OCI-LY7 (cell line): ENCODE data around the gene CLCNKB. TPM values are rescaled to one million over a fixed set of nuclear protein-coding genes. Genes with fewer than 3 reads are reported as not detected.

ENCODE experiments used
- BruUV-seq: library from RNA; stranded (reverse); fragments of 400-500 nt; replicated peaks from 2 replicates; lab custom pipeline; 2021; lab: Mats Ljungman, UMichigan
- CTCF ChIA-PET: fragments of 300-600 bp; sonication (Branson Sonifier 250); formaldehyde crosslinking; loops from one replicate; lab custom pipeline; 2022; ENCODE audit warnings: antibody characterized with exemption; ENCODE audit not compliant: unreplicated experiment; lab: Charles Lee
- POLR2A ChIA-PET: fragments of 300-600 bp; sonication (Branson Sonifier 250); formaldehyde crosslinking; loops from one replicate; lab custom pipeline; 2022; ENCODE audit warnings: antibody characterized with exemption; lab: Charles Lee
- DNase-seq: peaks from one replicate; pipeline ENCODE4 v3.0.0-alpha.2; 2015; ENCODE audit warnings: low spot score
- H2AFZ ChIP-seq: fragments of 200-600 bp; sonication (generic), shearing (Covaris generic); 2 replicates; pipeline ENCODE4 v1.6.1; 2014; ENCODE audit warnings: mild to moderate bottlenecking, antibody characterized with exemption, low read length, moderate library complexity
- H3K27ac ChIP-seq: fragments of 200-600 bp; sonication (generic); 2 replicates; pipeline ENCODE4 v1.5.1; 2014; ENCODE audit warnings: mixed run types, low read depth, mild to moderate bottlenecking, moderate library complexity, low read length, inconsistent platforms; ENCODE audit not compliant: poor library complexity, severe bottlenecking
- H3K36me3 ChIP-seq: fragments of 200-600 bp; sonication (generic); 2 replicates; pipeline ENCODE4 v1.6.1; 2014; ENCODE audit warnings: mild to moderate bottlenecking, antibody characterized with exemption, low read length, moderate library complexity, mixed read lengths; ENCODE audit not compliant: insufficient read depth
- H3K4me1 ChIP-seq: fragments of 200-600 bp; sonication (generic); 2 replicates; pipeline ENCODE4 v1.5.1; 2014; ENCODE audit warnings: mild to moderate bottlenecking, low read length; ENCODE audit not compliant: insufficient read depth, poor library complexity, severe bottlenecking
- H3K4me2 ChIP-seq: fragments of 200-600 bp; sonication (generic); 2 replicates; pipeline ENCODE4 v1.6.1; 2014; ENCODE audit warnings: mild to moderate bottlenecking, low read length
- H3K4me3 ChIP-seq: fragments of 200-600 bp; sonication (generic); 2 replicates; pipeline ENCODE4 v1.5.1; 2014; ENCODE audit warnings: mild to moderate bottlenecking, low read depth, low read length; ENCODE audit not compliant: poor library complexity, severe bottlenecking
- H3K79me2 ChIP-seq: fragments of 200-600 bp; sonication (generic); 2 replicates; pipeline ENCODE4 v1.6.1; 2016; ENCODE audit warnings: low read depth, mild to moderate bottlenecking, low read length, moderate library complexity, mixed read lengths; ENCODE audit not compliant: insufficient read depth
- H3K9me2 ChIP-seq: fragments of 200-600 bp; sonication (generic); 2 replicates; pipeline ENCODE4 v1.6.1; 2016; ENCODE audit warnings: mild to moderate bottlenecking, low read length, mixed read lengths; ENCODE audit not compliant: insufficient read depth
- H3K9me3 ChIP-seq: fragments of 200-600 bp; sonication (generic); 2 replicates; pipeline ENCODE4 v1.6.1; 2014; ENCODE audit warnings: mild to moderate bottlenecking, mixed run types, low read length, mixed read lengths
- H4K20me1 ChIP-seq: fragments of 200-600 bp; sonication (generic); 2 replicates; pipeline ENCODE4 v1.6.1; 2014; ENCODE audit warnings: mild to moderate bottlenecking, antibody characterized with exemption, low read length, moderate library complexity, mixed read lengths; ENCODE audit not compliant: insufficient read depth
- CTCF ChIP-seq: fragments of 200-600 bp; sonication (generic); conservative IDR thresholded peaks from 2 replicates; pipeline ENCODE4 v1.5.1; 2014; ENCODE audit warnings: mild to moderate bottlenecking, antibody characterized with exemption, low read length, moderate library complexity, mixed read lengths
- EZH2phosphoT487 ChIP-seq: fragments of 200-600 bp; sonication (generic); IDR thresholded peaks from 2 replicates; pipeline ENCODE4 v1.6.1; 2018; ENCODE audit warnings: low read depth, borderline replicate concordance, mild to moderate bottlenecking, mixed run types, antibody characterized with exemption, low read length, moderate library complexity, mixed read lengths
- intact Hi-C: fragments of 100-400 bp; cut with micrococcal nuclease; formaldehyde crosslinking; loops from one replicate; pipeline ENCODE4 v1.10.0; 2022; ENCODE audit not compliant: unreplicated experiment
- total RNA-seq, 2 experiments: library from RNA; depleted of rRNA in 1 of 2; stranded (reverse); fragments of >200 nt in 1 of 2; shearing (Covaris generic) in 1 of 2; gene quantifications; 2 replicates each; pipeline ENCODE4 v1.2.3, GENCODE V29; 2014 to 2022

The CLCNKB gene
- total RNA-seq, 2 experiments from 2014 or later: not detected

DNA sequence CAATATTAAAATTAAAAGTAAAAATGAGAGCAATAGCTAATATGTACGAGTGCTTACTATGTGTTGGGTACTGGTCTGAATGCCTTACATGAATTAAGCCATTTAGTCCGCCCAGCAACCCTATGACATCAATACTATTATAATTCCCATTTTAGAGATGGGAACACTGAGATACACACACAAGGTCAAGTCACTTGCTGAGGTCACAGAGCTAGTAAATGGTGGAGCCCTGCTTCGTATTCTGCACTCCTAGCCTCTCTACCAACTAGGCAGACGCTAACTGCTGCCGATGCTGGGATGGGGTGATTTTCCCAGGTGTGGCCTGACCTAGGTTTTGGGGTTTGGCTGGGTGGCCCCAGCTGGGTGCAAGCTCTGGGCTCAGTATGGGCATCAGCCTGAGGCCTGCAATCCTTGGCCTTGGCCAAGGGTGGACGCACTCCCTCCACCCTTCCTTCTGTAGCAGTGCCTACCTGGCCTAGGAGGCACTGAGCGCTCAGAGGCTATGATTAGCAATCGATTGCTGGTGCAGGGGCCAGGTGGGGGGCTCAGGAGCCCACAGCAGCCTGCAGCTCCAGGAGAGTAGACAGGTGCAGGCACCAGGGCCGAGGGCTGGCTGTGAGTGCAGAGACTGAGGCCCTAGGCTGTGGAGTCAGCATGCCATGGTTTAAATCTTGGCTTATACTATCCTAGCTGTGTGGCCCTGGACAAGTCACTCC is 27.2 kb downstream of the CLCNKB start:
- no peaks in the 10 kb centered on the region for H3K79me2 ChIP-seq
- intact Hi-C loops: no loop called here
- no peak for DNase-seq
- H3K27ac ChIP-seq: no peak overlapping the region
- no peaks in the 10 kb centered on the region for H3K9me2 ChIP-seq
- peaks cover 11% of the 10 kb centered on the region for H3K4me1 ChIP-seq
- H2AFZ ChIP-seq: no peak overlapping the region
- H3K4me2 ChIP-seq: no peak overlapping the region
- CTCF ChIA-PET: no interaction called here
- H3K9me3 ChIP-seq: no peaks in the 10 kb centered on the region
- TF ChIP-seq CTCF (no peak), EZH2phosphoT487 (no peak)
- H3K36me3 ChIP-seq: no peaks in the 10 kb centered on the region
- H4K20me1 ChIP-seq: no peaks in the 10 kb centered on the region
- BruUV-seq: no TSS peak
- POLR2A ChIA-PET: interaction anchor here (0.6 to 1.3 kb wide), 2 partner anchors 16 to 284 kb away, joined by 3 to 6 read pairs; no protein-coding TSS in a partner anchor
- no peak overlapping the region for H3K4me3 ChIP-seq

DNA sequence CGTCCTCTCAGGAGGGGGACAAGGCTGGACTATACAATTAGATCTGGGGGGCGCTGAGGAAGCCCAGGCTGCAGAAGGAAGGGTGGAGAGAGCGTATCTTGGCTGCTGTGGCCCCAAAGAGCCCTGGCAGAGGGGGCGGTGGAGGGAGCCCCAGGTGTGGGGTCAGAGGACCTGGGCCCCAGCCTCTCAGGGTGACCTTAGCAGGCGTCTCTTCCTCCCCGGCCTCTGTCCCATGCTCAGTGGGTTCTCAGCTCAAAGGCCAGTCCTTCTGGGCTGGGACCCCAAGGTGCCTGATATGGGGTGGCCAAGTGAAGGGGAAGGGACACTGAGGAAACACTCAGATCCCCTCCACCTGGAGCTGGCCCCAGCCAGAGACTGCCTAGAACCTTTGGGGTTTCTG is 28.0 kb downstream of the CLCNKB start:
- Histone ChIP-seq H3K36me3 (no peaks in the 10 kb centered on the region), H3K79me2 (no peaks in the 10 kb centered on the region), H2AFZ (no peak overlapping the region), H3K9me3 (no peaks in the 10 kb centered on the region), H3K4me1 (peaks cover 11% of the 10 kb centered on the region), H4K20me1 (no peaks in the 10 kb centered on the region), H3K4me3 (no peak overlapping the region), H3K27ac (no peak overlapping the region), H3K4me2 (no peak overlapping the region), H3K9me2 (no peaks in the 10 kb centered on the region)
- DNase-seq: no peak
- TF ChIP-seq EZH2phosphoT487: no peak
- no peak for TF ChIP-seq CTCF
- no TSS peak for BruUV-seq
- ChIA-PET CTCF (no interaction called here), POLR2A (interaction anchor here (0.5 kb wide), 1 partner anchor 454 kb away, joined by 6 read pairs; no protein-coding TSS in a partner anchor)
- intact Hi-C loops: no loop called here

DNA sequence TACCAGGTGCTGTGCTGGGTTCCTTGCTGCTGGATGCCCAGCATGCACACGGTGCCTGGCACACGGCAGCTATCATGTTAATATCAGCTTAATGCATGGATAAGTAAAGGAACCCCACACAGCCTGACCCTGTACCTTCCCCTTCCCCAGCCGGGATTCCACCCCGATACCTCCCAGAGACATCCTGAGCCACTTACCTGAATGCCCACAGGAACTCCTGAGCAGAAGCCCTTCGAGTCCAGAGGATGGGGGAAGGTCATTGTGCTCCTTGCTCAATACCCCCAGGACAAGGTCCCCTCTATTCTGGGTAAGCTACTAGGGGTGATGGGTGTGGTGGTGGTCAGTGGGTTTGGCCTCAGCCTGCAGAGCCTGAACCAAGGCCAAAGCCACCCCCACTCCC is 28.5 kb downstream of the CLCNKB start:
- Histone ChIP-seq H3K9me2 (no peaks in the 10 kb centered on the region), H3K9me3 (no peaks in the 10 kb centered on the region), H3K27ac (no peak overlapping the region), H3K4me2 (no peak overlapping the region), H2AFZ (no peak overlapping the region), H3K4me1 (peaks cover 11% of the 10 kb centered on the region), H3K79me2 (no peaks in the 10 kb centered on the region), H3K4me3 (no peak overlapping the region), H4K20me1 (no peaks in the 10 kb centered on the region), H3K36me3 (no peaks in the 10 kb centered on the region)
- DNase-seq: no peak
- no TSS peak for BruUV-seq
- no peak for TF ChIP-seq EZH2phosphoT487
- TF ChIP-seq CTCF: no peak
- intact Hi-C loops: no loop called here
- CTCF ChIA-PET: no interaction called here
- POLR2A ChIA-PET: interaction anchor here (0.5 kb wide), 1 partner anchor 453 kb away, joined by 6 read pairs; no protein-coding TSS in a partner anchor
